Fibroblast of skin of left biceps (primary cell): ENCODE data around the gene SLC37A1.

Experiments
- DNase-seq, 2 experiments: peaks; one replicate each; pipeline ENCODE4 v3.0.0-alpha.2; 2013; ENCODE audit warnings: low read depth in 2 of 2

SLC37A1 gene

GRCh38 chr21:42479582-42479981, 34.1 kb upstream of the SLC37A1 start:
- DNase-seq: no peak

- DNase-seq: no peak
Observed at GRCh38 chr21:42480736-42481135, 32.9 kb upstream of the SLC37A1 start.

- no peak for DNase-seq
Observed at GRCh38 chr21:42481169-42481568, 32.5 kb upstream of the SLC37A1 start.

GRCh38 chr21:42484966-42485365, 28.7 kb upstream of the SLC37A1 start:
- DNase-seq: no peak

- DNase-seq: no peak
Observed at GRCh38 chr21:42486072-42486471, 27.6 kb upstream of the SLC37A1 start.

DNA sequence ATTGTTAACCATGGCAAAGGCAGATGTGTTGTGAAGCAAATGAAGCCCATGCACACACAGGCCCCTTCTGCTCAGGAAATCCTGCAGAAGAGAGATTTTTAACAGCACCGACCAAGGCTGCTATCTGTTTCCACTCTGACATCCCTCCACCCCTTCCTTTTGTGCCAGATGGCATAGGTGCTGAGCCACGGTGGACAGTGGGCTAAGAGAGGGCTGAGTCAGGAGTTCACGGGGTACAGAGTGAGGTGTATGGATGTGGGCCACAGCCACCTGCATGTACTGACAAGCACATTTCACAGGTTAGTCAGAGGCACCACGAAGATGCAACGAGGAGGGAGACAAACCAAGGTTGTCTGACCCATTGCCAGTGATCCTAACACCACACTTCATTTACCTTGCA, 27.1 kb upstream of the SLC37A1 start:
- no peak for DNase-seq

DNA sequence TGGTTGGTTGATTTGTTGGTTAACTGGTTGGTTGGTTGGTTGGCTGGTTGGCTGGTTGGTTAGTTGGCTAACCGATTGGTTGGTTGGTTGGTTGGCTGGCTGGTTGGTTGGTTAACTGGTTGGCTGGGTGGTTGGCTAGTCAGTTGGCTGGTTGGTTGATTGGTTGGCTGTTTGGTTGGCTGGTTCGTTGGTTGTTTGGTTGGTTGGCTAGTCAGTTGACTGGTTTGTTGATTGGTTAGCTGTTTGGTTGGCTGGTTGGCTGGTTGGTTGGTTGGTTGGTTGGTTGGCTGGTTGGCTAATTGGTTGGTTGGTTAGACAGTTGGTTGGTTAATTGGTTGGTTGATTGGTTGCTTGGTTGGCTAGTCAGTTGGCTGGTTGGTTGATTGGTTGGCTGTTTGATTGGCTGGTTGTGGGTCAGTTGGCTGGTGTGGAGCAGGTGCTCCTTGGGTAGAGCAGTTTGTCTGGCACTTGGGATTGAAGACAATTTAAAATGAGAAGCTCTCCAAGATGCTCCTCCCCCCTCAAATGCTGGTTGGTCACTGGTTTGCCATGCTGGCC, 24.6 kb upstream of the SLC37A1 start:
- DNase-seq: no peak

GRCh38 chr21:42489991-42490390, 23.7 kb upstream of the SLC37A1 start:
- no peak for DNase-seq

DNA sequence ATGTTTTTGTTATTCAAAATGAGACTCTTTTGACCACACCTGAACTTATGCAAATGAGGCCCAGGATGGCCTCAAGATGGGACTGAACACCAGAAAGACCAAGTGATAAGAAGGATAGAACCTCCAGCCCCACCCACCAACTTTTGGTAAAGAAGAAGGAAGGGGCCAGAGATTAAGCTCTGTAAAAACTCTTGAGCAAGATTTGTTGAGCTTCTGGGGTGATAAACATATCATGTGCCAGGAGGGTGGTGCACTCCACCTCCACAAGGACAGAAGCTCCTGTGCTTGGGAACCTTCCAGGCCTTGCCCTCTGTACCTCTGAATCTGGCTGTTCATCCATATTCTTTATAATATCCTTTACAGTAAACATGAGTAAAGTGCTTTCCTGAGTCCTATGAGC, 22.9 kb upstream of the SLC37A1 start:
- no peak for DNase-seq

GRCh38 chr21:42491328-42491727, 22.3 kb upstream of the SLC37A1 start:
- no peak for DNase-seq

DNA sequence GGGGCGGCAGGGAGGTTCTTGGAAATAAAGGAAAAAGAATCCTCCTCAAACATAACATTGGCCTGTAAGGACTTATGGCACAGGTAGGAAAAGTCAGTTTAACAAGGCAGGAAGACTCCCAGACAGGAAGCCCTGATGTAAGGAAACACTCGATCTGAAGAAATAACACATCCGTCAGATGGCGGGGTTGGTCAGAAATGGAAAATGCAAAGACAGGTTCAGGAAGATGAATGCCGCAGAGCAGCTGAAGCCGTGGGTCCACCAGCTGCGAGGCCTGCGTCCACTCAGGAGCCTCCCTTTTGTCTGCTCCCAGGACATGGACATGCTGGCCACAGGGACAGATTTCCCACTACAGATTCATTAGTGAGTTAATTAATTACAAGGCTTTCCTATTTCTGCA, 21.5 kb upstream of the SLC37A1 start:
- DNase-seq: no peak

DNA sequence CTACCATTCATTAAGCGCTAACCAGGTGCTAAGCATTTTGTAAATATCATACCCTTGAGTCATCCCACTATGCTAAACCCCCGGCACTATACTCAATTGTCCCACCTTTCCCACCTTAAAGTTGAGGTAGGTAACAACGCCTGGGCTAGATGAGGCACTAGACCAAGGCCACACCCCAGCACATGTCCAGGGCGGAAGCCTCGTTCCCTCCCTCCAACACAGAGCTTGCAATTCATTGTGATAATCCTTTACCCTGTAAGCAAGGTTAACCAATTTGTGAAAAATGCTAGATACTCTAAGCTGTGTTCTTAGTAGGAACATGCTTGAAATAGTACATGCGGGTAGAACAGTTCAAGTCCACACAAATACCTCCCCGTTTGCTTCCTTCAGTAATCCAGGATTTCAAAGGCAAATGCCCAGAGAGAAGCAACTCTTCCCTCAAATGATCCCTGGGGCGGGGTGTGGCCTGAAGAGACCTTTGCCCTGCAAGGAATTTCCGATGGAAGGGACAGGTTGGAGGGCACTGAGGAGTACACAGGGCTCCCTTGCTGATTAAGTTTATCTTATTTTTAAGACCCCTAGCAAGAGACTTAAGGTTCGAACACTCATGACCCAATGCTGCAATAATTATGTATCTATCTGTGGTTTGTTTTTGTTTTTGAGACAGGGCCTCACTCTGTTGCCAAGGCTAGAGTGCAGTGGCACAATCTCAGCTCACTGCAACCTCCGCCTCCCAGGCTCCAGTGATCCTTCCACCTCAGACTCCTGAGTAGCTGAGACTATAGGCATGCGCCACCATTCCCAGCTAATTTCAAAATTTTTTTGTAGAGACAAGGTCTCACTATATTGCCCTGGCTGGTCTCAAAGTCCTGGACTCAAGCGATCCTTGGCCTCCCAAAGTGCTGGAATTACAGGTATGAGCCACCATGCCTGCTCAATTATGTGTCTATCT, 20.3 kb upstream of the SLC37A1 start:
- no peak for DNase-seq

GRCh38 chr21:42495027-42495426, 18.6 kb upstream of the SLC37A1 start:
- no peak for DNase-seq

GRCh38 chr21:42495765-42496119, 17.9 kb upstream of the SLC37A1 start:
- no peak for DNase-seq

GRCh38 chr21:42496120-42496838, 17.4 kb upstream of the SLC37A1 start, which contains the start of gene RSPH1:
Gene RSPH1 (minus strand): TSS chr21:42496224. CDS start chr21:42496186, 38 bp downstream.
- peak; percentile 93 for DNase-seq

- no peak for DNase-seq
Observed at GRCh38 chr21:42496839-42497202, 16.8 kb upstream of the SLC37A1 start.

- no peak for DNase-seq
Observed at GRCh38 chr21:42498012-42498411, 15.6 kb upstream of the SLC37A1 start.

DNA sequence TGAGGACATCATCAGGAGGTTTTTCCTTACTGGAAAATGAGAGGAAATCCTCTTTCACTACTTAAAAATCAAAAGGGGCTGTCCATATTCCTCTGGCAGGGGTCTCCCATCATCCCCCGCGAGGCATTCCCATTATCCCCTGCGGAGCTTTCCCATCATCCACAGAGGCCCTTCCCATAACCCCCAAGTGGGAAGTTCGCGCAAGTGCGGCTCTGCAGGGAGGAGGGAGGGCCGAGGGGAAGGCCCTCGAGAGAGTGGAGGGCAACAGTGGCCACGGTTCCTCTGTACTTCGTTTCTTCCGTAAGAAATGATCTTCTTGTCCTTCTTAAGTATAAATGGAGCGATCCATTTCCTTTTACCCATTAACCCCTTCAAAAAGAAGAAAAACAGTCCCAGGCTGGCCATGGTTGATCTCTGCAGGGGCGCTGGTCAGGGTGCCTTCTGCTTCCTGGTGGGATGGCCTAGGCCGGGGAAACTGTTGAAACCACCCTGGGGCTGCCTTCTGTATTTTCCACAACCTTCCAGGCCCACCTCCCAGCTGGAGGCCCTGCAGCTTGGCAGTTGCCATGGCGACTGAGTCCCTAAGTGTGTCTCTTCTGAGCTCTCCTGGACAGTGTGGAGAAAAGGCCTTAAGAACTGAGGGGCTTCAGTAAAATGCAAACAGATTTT, 14.1 kb upstream of the SLC37A1 start:
- no peak for DNase-seq

GRCh38 chr21:42500225-42500624, 13.4 kb upstream of the SLC37A1 start:
- no peak for DNase-seq

DNA sequence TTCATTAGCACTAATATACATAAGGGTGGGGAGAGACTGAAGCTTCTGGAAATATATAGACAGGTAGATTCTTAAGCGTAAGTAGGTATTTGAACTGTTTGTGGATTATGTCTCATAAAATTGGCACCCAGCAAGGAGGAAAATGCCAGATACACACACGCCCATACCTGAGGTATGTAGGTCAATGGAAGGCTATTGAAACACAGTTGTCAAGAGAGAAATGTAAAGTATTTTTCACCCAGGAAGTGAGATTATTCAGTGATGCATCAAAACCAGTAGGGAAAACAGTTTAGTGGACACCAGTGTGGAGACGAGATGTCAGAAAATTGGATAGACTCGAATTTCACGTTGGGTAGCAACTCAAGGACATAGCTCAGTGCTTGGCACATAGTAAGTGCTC, 12.9 kb upstream of the SLC37A1 start:
- no peak for DNase-seq

GRCh38 chr21:42503711-42504110, 9.9 kb upstream of the SLC37A1 start:
- no peak for DNase-seq

- DNase-seq: no peak
Observed at GRCh38 chr21:42505090-42505726, 8.4 kb upstream of the SLC37A1 start.
